Mucosa of stomach (tissue), 1 donor: ENCODE results near the gene GREB1L.
"Not testable (repeated sequence)": the region's sequence is repeated elsewhere in the genome, so short reads cannot be mapped to it uniquely, and the experiment has no call there.

ENCODE experiments used
- H3K27me3 ChIP-seq: one replicate; pipeline ENCODE4 v1.7.0; 2013; ENCODE audit warnings: mild to moderate bottlenecking, low read length; ENCODE audit not compliant: control insufficient read depth, insufficient read depth
- H3K36me3 ChIP-seq: one replicate; pipeline ENCODE4 v1.7.0; 2013; ENCODE audit warnings: low read length; ENCODE audit not compliant: control insufficient read depth, insufficient read depth
- H3K4me1 ChIP-seq: one replicate; pipeline ENCODE4 v1.7.0; 2013; ENCODE audit warnings: mild to moderate bottlenecking, low read length; ENCODE audit not compliant: control insufficient read depth, insufficient read depth
- H3K4me3 ChIP-seq: one replicate; pipeline ENCODE4 v1.7.0; 2013; ENCODE audit warnings: low read length
- H3K9ac ChIP-seq: one replicate; pipeline ENCODE4 v1.7.0; 2013; ENCODE audit warnings: mild to moderate bottlenecking, low read length, moderate library complexity
- H3K9me3 ChIP-seq: one replicate; pipeline ENCODE4 v1.7.0; 2013; ENCODE audit warnings: mild to moderate bottlenecking, low read length, moderate library complexity; ENCODE audit not compliant: control insufficient read depth
- donor health status: Pancreatic carcinoma.

The GREB1L gene

GRCh38 chr18:21314724-21315123 lies 72.7 kb downstream of the GREB1L start:
- no peak overlapping the region for H3K4me3 ChIP-seq
- no peaks in the 10 kb centered on the region for H3K4me1 ChIP-seq
- no peaks in the 10 kb centered on the region for H3K27me3 ChIP-seq
- H3K36me3 ChIP-seq: no peaks in the 10 kb centered on the region
- H3K9me3 ChIP-seq: no peaks in the 10 kb centered on the region
- H3K9ac ChIP-seq: no peak overlapping the region

- H3K27me3 ChIP-seq, H3K4me1 ChIP-seq, H3K4me3 ChIP-seq, H3K9ac ChIP-seq, H3K9me3 ChIP-seq, H3K36me3 ChIP-seq: not testable (repeated sequence)
These were observed 73.1 kb downstream of the GREB1L start for GRCh38 chr18:21315126-21315525.

- Histone ChIP-seq H3K36me3 (no peaks in the 10 kb centered on the region), H3K27me3 (no peaks in the 10 kb centered on the region), H3K4me1 (no peaks in the 10 kb centered on the region), H3K9me3 (no peaks in the 10 kb centered on the region), H3K4me3 (no peak overlapping the region), H3K9ac (no peak overlapping the region)
These were observed 73.7 kb downstream of the GREB1L start for GRCh38 chr18:21315741-21316197.

- no peaks in the 10 kb centered on the region for H3K27me3 ChIP-seq
These were observed 74.3 kb downstream of the GREB1L start for GRCh38 chr18:21316296-21316695.

GRCh38 chr18:21321711-21322110 lies 79.7 kb downstream of the GREB1L start:
- H3K27me3 ChIP-seq: no peaks in the 10 kb centered on the region
- no peaks in the 10 kb centered on the region for H3K36me3 ChIP-seq
- H3K4me3 ChIP-seq: no peak overlapping the region
- H3K9me3 ChIP-seq: no peaks in the 10 kb centered on the region
- H3K9ac ChIP-seq: no peak overlapping the region
- no peaks in the 10 kb centered on the region for H3K4me1 ChIP-seq

More at GRCh38 chr18:21316296-21316695, 74.3 kb downstream of the GREB1L start:
- no peak overlapping the region for H3K9ac ChIP-seq
- H3K4me1 ChIP-seq: no peaks in the 10 kb centered on the region
- H3K9me3 ChIP-seq: no peaks in the 10 kb centered on the region
- no peaks in the 10 kb centered on the region for H3K36me3 ChIP-seq
- H3K4me3 ChIP-seq: no peak overlapping the region

- peaks cover 14% of the 10 kb centered on the region for H3K4me1 ChIP-seq
- H3K9ac ChIP-seq: no peak overlapping the region
- no peak overlapping the region for H3K4me3 ChIP-seq
These were observed 85.1 kb downstream of the GREB1L start for GRCh38 chr18:21327101-21327500.

GRCh38 chr18:21330122-21330701 lies 88.2 kb downstream of the GREB1L start:
- peaks cover 14% of the 10 kb centered on the region for H3K4me1 ChIP-seq
- H3K9ac ChIP-seq: no peak overlapping the region
- no peaks in the 10 kb centered on the region for H3K27me3 ChIP-seq
- H3K36me3 ChIP-seq: no peaks in the 10 kb centered on the region
- no peaks in the 10 kb centered on the region for H3K9me3 ChIP-seq
- no peak overlapping the region for H3K4me3 ChIP-seq

More at GRCh38 chr18:21327101-21327500, 85.1 kb downstream of the GREB1L start:
- no peaks in the 10 kb centered on the region for H3K9me3 ChIP-seq
- no peaks in the 10 kb centered on the region for H3K36me3 ChIP-seq
- H3K27me3 ChIP-seq: no peaks in the 10 kb centered on the region

- Histone ChIP-seq H3K4me3 (no peak overlapping the region), H3K27me3 (no peaks in the 10 kb centered on the region), H3K9me3 (no peaks in the 10 kb centered on the region), H3K9ac (no peak overlapping the region), H3K36me3 (no peaks in the 10 kb centered on the region), H3K4me1 (peaks cover 14% of the 10 kb centered on the region)
These were observed 89.0 kb downstream of the GREB1L start for GRCh38 chr18:21331065-21331464.

GRCh38 chr18:21335927-21336488 lies 94.0 kb downstream of the GREB1L start:
- Histone ChIP-seq H3K4me1 (peaks cover 5% of the 10 kb centered on the region), H3K36me3 (no peaks in the 10 kb centered on the region), H3K9me3 (no peaks in the 10 kb centered on the region), H3K4me3 (no peak overlapping the region), H3K27me3 (no peaks in the 10 kb centered on the region), H3K9ac (no peak overlapping the region)

- no peaks in the 10 kb centered on the region for H3K9me3 ChIP-seq
- no peak overlapping the region for H3K4me3 ChIP-seq
- H3K36me3 ChIP-seq: no peaks in the 10 kb centered on the region
- H3K9ac ChIP-seq: no peak overlapping the region
- H3K4me1 ChIP-seq: no peaks in the 10 kb centered on the region
- H3K27me3 ChIP-seq: no peaks in the 10 kb centered on the region
These were observed 94.8 kb downstream of the GREB1L start for GRCh38 chr18:21336846-21337245.

GRCh38 chr18:21341141-21341540 lies 99.1 kb downstream of the GREB1L start:
- Histone ChIP-seq H3K36me3 (no peaks in the 10 kb centered on the region), H3K9me3 (no peaks in the 10 kb centered on the region), H3K4me1 (no peaks in the 10 kb centered on the region), H3K9ac (no peak overlapping the region), H3K4me3 (no peak overlapping the region), H3K27me3 (no peaks in the 10 kb centered on the region)

- Histone ChIP-seq H3K9me3 (no peaks in the 10 kb centered on the region), H3K36me3 (no peaks in the 10 kb centered on the region), H3K9ac (no peak overlapping the region), H3K4me1 (no peaks in the 10 kb centered on the region), H3K27me3 (no peaks in the 10 kb centered on the region), H3K4me3 (no peak overlapping the region)
These were observed 100.3 kb downstream of the GREB1L start for GRCh38 chr18:21342372-21342771.
